Mammary epithelial cell (primary cell): ENCODE data around the gene TELO2.

ENCODE experiments used
- EZH2 ChIP-seq: IDR thresholded peaks from 2 replicates; pipeline ENCODE4 v1.6.1; 2012; ENCODE audit warnings: low read length, inconsistent platforms, borderline replicate concordance
- TF ChIP-seq, protein P1 (sequence below), 2 donors: IDR thresholded peaks in 1 of 2; conservative IDR thresholded peaks in 1 of 2; 2 replicates each; pipeline ENCODE4 v1.5.1; 2011 to 2012; ENCODE audit warnings: inconsistent platforms in 2 of 2, low read length in 2 of 2, mild to moderate bottlenecking in 2 of 2, control low read depth in 1 of 2, low read depth in 1 of 2; ENCODE audit not compliant: insufficient read depth in 1 of 2; ENCODE audit errors: extremely low read depth in 1 of 2

DNA sequence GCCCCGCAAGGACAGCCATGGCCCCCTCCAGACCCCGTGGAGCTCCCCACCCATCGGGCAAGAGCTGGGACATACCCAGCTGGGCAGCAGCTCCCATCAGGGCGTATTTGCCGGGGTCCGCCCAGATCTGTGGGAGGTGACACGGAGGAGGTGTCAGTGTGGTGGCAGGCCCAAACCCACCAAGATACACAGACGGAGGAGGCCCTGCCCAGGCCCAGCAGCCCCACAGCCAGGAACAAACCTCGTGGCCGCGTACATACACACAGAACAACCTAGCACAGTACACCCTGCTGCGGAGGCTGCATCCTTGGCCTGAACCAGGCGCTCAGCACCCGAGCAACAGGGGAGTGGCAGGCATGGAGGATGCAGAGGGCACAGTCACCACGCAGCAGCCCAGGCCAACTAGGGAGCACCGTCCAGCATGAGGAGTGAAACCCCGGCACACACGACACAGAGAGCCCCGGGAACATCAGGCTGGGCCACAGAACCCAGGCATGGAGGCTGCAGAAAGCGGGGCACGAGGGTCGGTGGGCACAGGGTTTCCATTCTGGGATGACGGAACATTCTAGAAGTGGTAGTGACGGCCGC, 43.9 kb upstream of the TELO2 start:
- TF ChIP-seq, protein P1, sequence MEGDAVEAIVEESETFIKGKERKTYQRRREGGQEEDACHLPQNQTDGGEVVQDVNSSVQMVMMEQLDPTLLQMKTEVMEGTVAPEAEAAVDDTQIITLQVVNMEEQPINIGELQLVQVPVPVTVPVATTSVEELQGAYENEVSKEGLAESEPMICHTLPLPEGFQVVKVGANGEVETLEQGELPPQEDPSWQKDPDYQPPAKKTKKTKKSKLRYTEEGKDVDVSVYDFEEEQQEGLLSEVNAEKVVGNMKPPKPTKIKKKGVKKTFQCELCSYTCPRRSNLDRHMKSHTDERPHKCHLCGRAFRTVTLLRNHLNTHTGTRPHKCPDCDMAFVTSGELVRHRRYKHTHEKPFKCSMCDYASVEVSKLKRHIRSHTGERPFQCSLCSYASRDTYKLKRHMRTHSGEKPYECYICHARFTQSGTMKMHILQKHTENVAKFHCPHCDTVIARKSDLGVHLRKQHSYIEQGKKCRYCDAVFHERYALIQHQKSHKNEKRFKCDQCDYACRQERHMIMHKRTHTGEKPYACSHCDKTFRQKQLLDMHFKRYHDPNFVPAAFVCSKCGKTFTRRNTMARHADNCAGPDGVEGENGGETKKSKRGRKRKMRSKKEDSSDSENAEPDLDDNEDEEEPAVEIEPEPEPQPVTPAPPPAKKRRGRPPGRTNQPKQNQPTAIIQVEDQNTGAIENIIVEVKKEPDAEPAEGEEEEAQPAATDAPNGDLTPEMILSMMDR (conservative IDR thresholded peaks at IDR 0.05 in 1 of 2, IDR thresholded peaks at IDR 0.05 in 1 of 2; ENCODE audit: extremely low read depth in 1 of 2, insufficient read depth in 1 of 2, low read depth in 1 of 2, low read length in 2 of 2), result no peak
- no peak for TF ChIP-seq EZH2
